NCI-H187 (cell line): ENCODE measurements around the gene MAML3.
"Not testable (repeated sequence)": the region's sequence is repeated elsewhere in the genome, so short reads cannot be mapped to it uniquely, and the experiment has no call there.

ENCODE experiments used
- DNase-seq, 2 experiments: peaks; one replicate each; lab custom pipeline; 2025; lab: John Stamatoyannopoulos, UW

The MAML3 gene

GRCh38 chr4:139725236-139725635 is 428.7 kb downstream of the MAML3 start:
- DNase-seq, result no peak

GRCh38 chr4:139721789-139722188 is 432.2 kb downstream of the MAML3 start:
- no peak for DNase-seq

GRCh38 chr4:139720806-139721205 is 433.2 kb downstream of the MAML3 start:
- no peak for DNase-seq

GRCh38 chr4:139719381-139720101 is 434.4 kb downstream of the MAML3 start:
- no peak for DNase-seq

- DNase-seq, result no peak
Observed at GRCh38 chr4:139718833-139719232, 435.2 kb downstream of the MAML3 start.

GRCh38 chr4:139718358-139718757 is 435.6 kb downstream of the MAML3 start:
- no peak for DNase-seq

- no peak for DNase-seq
Observed at GRCh38 chr4:139715746-139716391, 438.1 kb downstream of the MAML3 start.

- no peak for DNase-seq
Observed at GRCh38 chr4:139712882-139713281, 441.1 kb downstream of the MAML3 start.

GRCh38 chr4:139711461-139711860 is 442.5 kb downstream of the MAML3 start:
- no peak for DNase-seq

- DNase-seq, result no peak
Observed at GRCh38 chr4:139710073-139710472, 443.9 kb downstream of the MAML3 start.

GRCh38 chr4:139709660-139710059 is 444.3 kb downstream of the MAML3 start:
- DNase-seq, result no peak

- DNase-seq, result no peak
Observed at GRCh38 chr4:139704915-139705485, 449.0 kb downstream of the MAML3 start.

- DNase-seq, result no peak
Observed at GRCh38 chr4:139700568-139700967, 453.4 kb downstream of the MAML3 start.

GRCh38 chr4:139698167-139698925 is 455.6 kb downstream of the MAML3 start:
- not testable (repeated sequence) for DNase-seq

GRCh38 chr4:139696491-139696890 is 457.5 kb downstream of the MAML3 start:
- no peak for DNase-seq

GRCh38 chr4:139694522-139695107 is 459.4 kb downstream of the MAML3 start:
- DNase-seq, result no peak

- no peak for DNase-seq
Observed at GRCh38 chr4:139692309-139693012, 461.5 kb downstream of the MAML3 start.

- no peak for DNase-seq
Observed at GRCh38 chr4:139690419-139690818, 463.6 kb downstream of the MAML3 start.

GRCh38 chr4:139689093-139689722 is 464.8 kb downstream of the MAML3 start:
- DNase-seq, result no peak

GRCh38 chr4:139686988-139687387 is 467.0 kb downstream of the MAML3 start:
- DNase-seq, result no peak

- no peak for DNase-seq
Observed at GRCh38 chr4:139686130-139686529, 467.9 kb downstream of the MAML3 start.
